Bronchial epithelial cell (primary cell): ENCODE data around the gene CACNB2. TPM values are rescaled to one million over a fixed set of nuclear protein-coding genes. Genes with fewer than 3 reads are reported as not detected.

Experiments used
- DNase-seq: peaks from one replicate; pipeline ENCODE4 v3.0.0-alpha.2; 2010; ENCODE audit warnings: low read depth
- FAIRE-seq: peaks from 2 replicates; lab custom pipeline; 2011; peaks lifted over from hg19 to GRCh38; lab: Jason Lieb, UNC
- H3K27me3 ChIP-seq: 2 replicates; pipeline ENCODE4 v1.5.1; 2011; ENCODE audit warnings: low read length; ENCODE audit not compliant: control insufficient read depth, insufficient read depth
- H3K36me3 ChIP-seq: 2 replicates; pipeline ENCODE4 v1.5.1; 2011; ENCODE audit warnings: low read length; ENCODE audit not compliant: control insufficient read depth, insufficient read depth
- H3K4me3 ChIP-seq: 2 replicates; pipeline ENCODE4 v1.5.1; 2011; ENCODE audit warnings: mild to moderate bottlenecking, low read depth, low read length, control low read depth
- CTCF ChIP-seq: IDR thresholded peaks from 2 replicates; pipeline ENCODE4 v1.5.1; 2011; ENCODE audit warnings: mild to moderate bottlenecking, moderate library complexity, low read length, control low read depth, inconsistent platforms; ENCODE audit not compliant: insufficient read depth, severe bottlenecking
- total RNA-seq: library from RNA; depleted of rRNA; stranded (reverse); fragments of >200 nt; gene quantifications from 2 replicates; pipeline ENCODE4 v1.2.1, GENCODE V29; 2014

The CACNB2 gene
- total RNA-seq, result 0.13 TPM in 1 of 2 replicates, not detected in the other

GRCh38 chr10:18140149-18140956, at the start of gene CACNB2:
Gene CACNB2, plus strand, starts transcription at chr10:18140424.
- Histone ChIP-seq H3K27me3 (peaks cover 2% of the 10 kb centered on the region), H3K36me3 (no peaks in the 10 kb centered on the region), H3K4me3 (peak within 1 kb of the TSS; percentile 23)
- no peak for DNase-seq
- FAIRE-seq, result no peak
- TF ChIP-seq CTCF, result no peak

- TF ChIP-seq CTCF, result no peak
- DNase-seq, result no peak
- no peak for FAIRE-seq
- Histone ChIP-seq H3K4me3 (no peak overlapping the region), H3K27me3 (no peaks in the 10 kb centered on the region), H3K36me3 (no peaks in the 10 kb centered on the region)
Observed at GRCh38 chr10:18094332-18094731, 45.9 kb upstream of the CACNB2 start.

- no peak overlapping the region for H3K4me3 ChIP-seq
- no peak for TF ChIP-seq CTCF
- FAIRE-seq (no peak), DNase-seq (no peak)
- no peaks in the 10 kb centered on the region for H3K27me3 ChIP-seq
- no peaks in the 10 kb centered on the region for H3K36me3 ChIP-seq
Observed at GRCh38 chr10:18094793-18095192, 45.4 kb upstream of the CACNB2 start.

GRCh38 chr10:18097524-18097923, 42.7 kb upstream of the CACNB2 start:
- FAIRE-seq (no peak), DNase-seq (peak; percentile 15)
- no peaks in the 10 kb centered on the region for H3K27me3 ChIP-seq
- H3K36me3 ChIP-seq, result no peaks in the 10 kb centered on the region
- TF ChIP-seq CTCF, result no peak
- no peak overlapping the region for H3K4me3 ChIP-seq

GRCh38 chr10:18098201-18098600, 42.0 kb upstream of the CACNB2 start:
- FAIRE-seq, result no peak
- no peak for TF ChIP-seq CTCF
- DNase-seq, result no peak
- Histone ChIP-seq H3K4me3 (no peak overlapping the region), H3K27me3 (no peaks in the 10 kb centered on the region), H3K36me3 (no peaks in the 10 kb centered on the region)
